ENCODE measurements around the gene FGF5.
A peak's percentile ranks its signal among the peaks of the same experiment; 100 is the strongest.

The FGF5 gene

GRCh38 chr4:80266253-80266901 lies at the start of gene FGF5:
TSS of gene FGF5 (plus strand) at chr4:80266664. CDS start at chr4:80266825, 161 bp downstream.
- Histone ChIP-seq H3K4me1 (peaks cover 3% of the 10 kb centered on the region; the same call in 1 of the 2 replicates), H3K9me3 (no peaks in the 10 kb centered on the region), H3K36me3 (replicated peaks) (no peaks in the 10 kb centered on the region), H3K4me3 (peak within 1 kb of the TSS; percentile 32), H3K27me3 (ENCODE audit: low read depth) (peaks cover 8% of the 10 kb centered on the region; the same call in 1 of the 2 replicates)
- peak; percentile 48 to 78 for DNase-seq (ENCODE audit: low spot score in 2 of 2)
- in situ Hi-C loops (cut with MboI; ENCODE audit: low sequenced_read_pairs) = no loop called here

- DNase-seq (ENCODE audit: low spot score in 2 of 2) = no peak
These were observed 47.0 kb upstream of the FGF5 start for GRCh38 chr4:80219301-80220025.

GRCh38 chr4:80220711-80221110 lies 45.8 kb upstream of the FGF5 start:
- Histone ChIP-seq H3K9me3 (no peaks in the 10 kb centered on the region), H3K36me3 (replicated peaks) (no peaks in the 10 kb centered on the region), H3K4me1 (no peaks in the 10 kb centered on the region), H3K27me3 (ENCODE audit: low read depth) (peaks cover 47% of the 10 kb centered on the region), H3K4me3 (no peak overlapping the region)
- no peak for DNase-seq (ENCODE audit: low spot score in 2 of 2)
- in situ Hi-C loops (cut with MboI; ENCODE audit: low sequenced_read_pairs) = loop anchor here (25.0 kb wide), 1 partner anchor 817 kb away; the partner anchor contains the start of gene BMP3

More at GRCh38 chr4:80219301-80220025, 47.0 kb upstream of the FGF5 start:
- H3K36me3 ChIP-seq (replicated peaks) = no peaks in the 10 kb centered on the region
- no peak overlapping the region for H3K4me3 ChIP-seq
- H3K4me1 ChIP-seq = no peaks in the 10 kb centered on the region
- in situ Hi-C loops (cut with MboI; ENCODE audit: low sequenced_read_pairs) = loop anchor here (25.0 kb wide), 1 partner anchor 818 kb away; the partner anchor contains the start of gene BMP3
- H3K9me3 ChIP-seq = no peaks in the 10 kb centered on the region
- H3K27me3 ChIP-seq (ENCODE audit: low read depth) = peaks cover 47% of the 10 kb centered on the region

GRCh38 chr4:80221161-80221560 lies 45.3 kb upstream of the FGF5 start:
- no peaks in the 10 kb centered on the region for H3K4me1 ChIP-seq
- H3K4me3 ChIP-seq = no peak overlapping the region
- no peaks in the 10 kb centered on the region for H3K9me3 ChIP-seq
- H3K36me3 ChIP-seq (replicated peaks) = no peaks in the 10 kb centered on the region
- DNase-seq (ENCODE audit: low spot score in 2 of 2) = no peak
- in situ Hi-C loops (cut with MboI; ENCODE audit: low sequenced_read_pairs) = loop anchor here (25.0 kb wide), 1 partner anchor 816 kb away; the partner anchor contains the start of gene BMP3
- peaks cover 47% of the 10 kb centered on the region for H3K27me3 ChIP-seq (ENCODE audit: low read depth)

GRCh38 chr4:80225595-80225994 lies 40.9 kb upstream of the FGF5 start:
- in situ Hi-C loops (cut with MboI; ENCODE audit: low sequenced_read_pairs) = no loop called here
- no peak for DNase-seq (ENCODE audit: low spot score in 2 of 2)
- no peak overlapping the region for H3K4me3 ChIP-seq
- H3K9me3 ChIP-seq = no peaks in the 10 kb centered on the region
- no peaks in the 10 kb centered on the region for H3K4me1 ChIP-seq
- H3K27me3 ChIP-seq (ENCODE audit: low read depth) = peaks cover 25% of the 10 kb centered on the region
- H3K36me3 ChIP-seq (replicated peaks) = no peaks in the 10 kb centered on the region

- no peaks in the 10 kb centered on the region for H3K4me1 ChIP-seq
- no peak overlapping the region for H3K4me3 ChIP-seq
- no peaks in the 10 kb centered on the region for H3K36me3 ChIP-seq (replicated peaks)
- in situ Hi-C loops (cut with MboI; ENCODE audit: low sequenced_read_pairs) = no loop called here
- H3K9me3 ChIP-seq = no peaks in the 10 kb centered on the region
- peaks cover 25% of the 10 kb centered on the region for H3K27me3 ChIP-seq (ENCODE audit: low read depth)
- no peak for DNase-seq (ENCODE audit: low spot score in 2 of 2)
These were observed 40.4 kb upstream of the FGF5 start for GRCh38 chr4:80226094-80226493.

GRCh38 chr4:80228460-80228859 lies 38.0 kb upstream of the FGF5 start:
- no peak for DNase-seq (ENCODE audit: low spot score in 2 of 2)
- Histone ChIP-seq H3K9me3 (no peaks in the 10 kb centered on the region), H3K4me3 (no peak overlapping the region), H3K27me3 (ENCODE audit: low read depth) (peaks cover 9% of the 10 kb centered on the region), H3K36me3 (replicated peaks) (no peaks in the 10 kb centered on the region), H3K4me1 (no peaks in the 10 kb centered on the region)
- in situ Hi-C loops (cut with MboI; ENCODE audit: low sequenced_read_pairs) = no loop called here

GRCh38 chr4:80229128-80229527 lies 37.3 kb upstream of the FGF5 start:
- in situ Hi-C loops (cut with MboI; ENCODE audit: low sequenced_read_pairs) = no loop called here
- H3K27me3 ChIP-seq (ENCODE audit: low read depth) = peaks cover 9% of the 10 kb centered on the region
- no peaks in the 10 kb centered on the region for H3K36me3 ChIP-seq (replicated peaks)
- H3K9me3 ChIP-seq = no peaks in the 10 kb centered on the region
- H3K4me1 ChIP-seq = no peaks in the 10 kb centered on the region
- no peak overlapping the region for H3K4me3 ChIP-seq
- DNase-seq (ENCODE audit: low spot score in 2 of 2) = no peak

- Histone ChIP-seq H3K27me3 (ENCODE audit: low read depth) (peaks cover 9% of the 10 kb centered on the region), H3K4me1 (no peaks in the 10 kb centered on the region), H3K9me3 (no peaks in the 10 kb centered on the region), H3K36me3 (replicated peaks) (no peaks in the 10 kb centered on the region), H3K4me3 (no peak overlapping the region)
- no peak for DNase-seq (ENCODE audit: low spot score in 2 of 2)
- in situ Hi-C loops (cut with MboI; ENCODE audit: low sequenced_read_pairs) = no loop called here
These were observed 36.9 kb upstream of the FGF5 start for GRCh38 chr4:80229590-80229989.

- Histone ChIP-seq H3K27me3 (ENCODE audit: low read depth) (peaks cover 9% of the 10 kb centered on the region), H3K4me1 (no peaks in the 10 kb centered on the region), H3K9me3 (no peaks in the 10 kb centered on the region), H3K36me3 (replicated peaks) (no peaks in the 10 kb centered on the region), H3K4me3 (no peak overlapping the region)
- in situ Hi-C loops (cut with MboI; ENCODE audit: low sequenced_read_pairs) = no loop called here
- DNase-seq (ENCODE audit: low spot score in 2 of 2) = no peak
These were observed 35.3 kb upstream of the FGF5 start for GRCh38 chr4:80231180-80231579.

- no peak for DNase-seq (ENCODE audit: low spot score in 2 of 2)
- Histone ChIP-seq H3K9me3 (no peaks in the 10 kb centered on the region), H3K4me3 (no peak overlapping the region), H3K27me3 (ENCODE audit: low read depth) (0 out of 2 replicates have a peak, but pooled peaks cover 2% of the 10 kb centered on the region), H3K36me3 (replicated peaks) (no peaks in the 10 kb centered on the region), H3K4me1 (no peaks in the 10 kb centered on the region)
- in situ Hi-C loops (cut with MboI; ENCODE audit: low sequenced_read_pairs) = no loop called here
These were observed 33.6 kb upstream of the FGF5 start for GRCh38 chr4:80232707-80233370.

- H3K9me3 ChIP-seq = no peaks in the 10 kb centered on the region
- in situ Hi-C loops (cut with MboI; ENCODE audit: low sequenced_read_pairs) = no loop called here
- DNase-seq (ENCODE audit: low spot score in 2 of 2) = no peak
- H3K27me3 ChIP-seq (ENCODE audit: low read depth) = 0 out of 2 replicates have a peak, but pooled peaks cover 3% of the 10 kb centered on the region
- no peaks in the 10 kb centered on the region for H3K4me1 ChIP-seq
- no peak overlapping the region for H3K4me3 ChIP-seq
- H3K36me3 ChIP-seq (replicated peaks) = no peaks in the 10 kb centered on the region
These were observed 33.1 kb upstream of the FGF5 start for GRCh38 chr4:80233390-80233789.

- Histone ChIP-seq H3K4me3 (no peak overlapping the region), H3K9me3 (no peaks in the 10 kb centered on the region), H3K27me3 (ENCODE audit: low read depth) (0 out of 2 replicates have a peak, but pooled peaks cover 3% of the 10 kb centered on the region), H3K4me1 (no peaks in the 10 kb centered on the region), H3K36me3 (replicated peaks) (no peaks in the 10 kb centered on the region)
- DNase-seq (ENCODE audit: low spot score in 2 of 2) = no peak
- in situ Hi-C loops (cut with MboI; ENCODE audit: low sequenced_read_pairs) = no loop called here
These were observed 31.0 kb upstream of the FGF5 start for GRCh38 chr4:80235451-80235850.

- in situ Hi-C loops (cut with MboI; ENCODE audit: low sequenced_read_pairs) = no loop called here
- H3K9me3 ChIP-seq = no peaks in the 10 kb centered on the region
- no peaks in the 10 kb centered on the region for H3K36me3 ChIP-seq (replicated peaks)
- no peak overlapping the region for H3K4me3 ChIP-seq
- H3K27me3 ChIP-seq (ENCODE audit: low read depth) = 0 out of 2 replicates have a peak, but pooled peaks cover 3% of the 10 kb centered on the region
- H3K4me1 ChIP-seq = no peaks in the 10 kb centered on the region
- no peak for DNase-seq (ENCODE audit: low spot score in 2 of 2)
These were observed 28.5 kb upstream of the FGF5 start for GRCh38 chr4:80237992-80238391.
